Measurements from ENCODE around the gene PRKACA.
A peak's percentile ranks its signal among the peaks of the same experiment; 100 is the strongest.

DNA sequence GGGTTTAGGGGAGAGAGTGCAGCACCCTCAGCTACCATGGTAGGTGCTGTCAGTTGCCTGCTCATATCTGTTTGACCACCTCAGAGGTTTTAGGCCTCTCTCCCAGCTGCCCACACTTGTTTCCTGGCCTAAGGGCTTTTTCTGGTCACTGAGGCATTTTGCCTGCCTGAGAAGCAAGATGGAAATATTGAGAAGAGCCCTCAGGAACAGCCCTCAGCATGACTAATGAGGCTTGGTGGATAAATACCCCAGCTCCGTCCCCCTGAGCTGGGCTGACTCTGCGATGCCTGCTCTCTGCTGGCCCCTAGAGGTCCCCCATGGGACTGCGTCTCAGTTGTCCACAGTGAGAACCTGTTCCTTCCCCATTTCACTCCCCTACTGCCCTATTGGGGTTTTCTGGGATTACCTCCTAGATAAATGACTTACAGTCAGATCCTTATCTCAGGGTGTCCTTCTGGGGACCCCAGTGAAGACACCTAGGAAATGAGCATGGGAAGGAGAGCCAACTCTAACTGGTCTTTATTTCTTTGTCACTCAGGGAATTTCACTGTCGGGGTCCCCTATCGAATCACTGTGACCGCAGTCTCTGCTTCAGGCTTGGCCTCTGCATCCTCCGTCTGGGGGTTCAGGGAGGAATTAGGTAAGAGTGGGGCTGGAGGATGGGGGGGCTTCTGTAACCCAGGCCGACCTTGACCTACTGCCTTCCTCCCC is 69.0 kb downstream of the PRKACA start:
- TF ChIP-seq, protein P1, sequence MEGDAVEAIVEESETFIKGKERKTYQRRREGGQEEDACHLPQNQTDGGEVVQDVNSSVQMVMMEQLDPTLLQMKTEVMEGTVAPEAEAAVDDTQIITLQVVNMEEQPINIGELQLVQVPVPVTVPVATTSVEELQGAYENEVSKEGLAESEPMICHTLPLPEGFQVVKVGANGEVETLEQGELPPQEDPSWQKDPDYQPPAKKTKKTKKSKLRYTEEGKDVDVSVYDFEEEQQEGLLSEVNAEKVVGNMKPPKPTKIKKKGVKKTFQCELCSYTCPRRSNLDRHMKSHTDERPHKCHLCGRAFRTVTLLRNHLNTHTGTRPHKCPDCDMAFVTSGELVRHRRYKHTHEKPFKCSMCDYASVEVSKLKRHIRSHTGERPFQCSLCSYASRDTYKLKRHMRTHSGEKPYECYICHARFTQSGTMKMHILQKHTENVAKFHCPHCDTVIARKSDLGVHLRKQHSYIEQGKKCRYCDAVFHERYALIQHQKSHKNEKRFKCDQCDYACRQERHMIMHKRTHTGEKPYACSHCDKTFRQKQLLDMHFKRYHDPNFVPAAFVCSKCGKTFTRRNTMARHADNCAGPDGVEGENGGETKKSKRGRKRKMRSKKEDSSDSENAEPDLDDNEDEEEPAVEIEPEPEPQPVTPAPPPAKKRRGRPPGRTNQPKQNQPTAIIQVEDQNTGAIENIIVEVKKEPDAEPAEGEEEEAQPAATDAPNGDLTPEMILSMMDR (conservative IDR thresholded peaks at IDR 0.05 in 1 of 2, IDR thresholded peaks at IDR 0.05 in 1 of 2; ENCODE audit: low read depth in 1 of 2, low read length in 2 of 2) = peak; percentile 77 to 86
- TF ChIP-seq EZH2 (IDR thresholded peaks at IDR 0.05; ENCODE audit: low read length, missing control alignments) = no peak

All from fibroblast of lung (primary cell).